ENCODE results near the gene EXD3.

- TF ChIP-seq EZH2 (optimal IDR thresholded peaks at IDR 0.05; ENCODE audit: low read depth, low read length) (no peak), CTCF (IDR thresholded peaks at IDR 0.05; ENCODE audit: low read length) (no peak), EZH2phosphoT487 (IDR thresholded peaks at IDR 0.05; ENCODE audit: low read length) (no peak)
Observed at GRCh38 chr9:137372693-137373610, 50.0 kb downstream of the EXD3 start.
